Measurements from ENCODE around the gene AGBL4.

- TF ChIP-seq CTCF (IDR thresholded peaks at IDR 0.05 in 8 of 11, conservative IDR thresholded peaks at IDR 0.05 in 3 of 11) (no peak), POLR2A (IDR thresholded peaks at IDR 0.05) (no peak)
Observed at GRCh38 chr1:49394200-49394599, 629.6 kb downstream of the AGBL4 start.
